SK-N-MC (cell line): ENCODE data around the gene SLC5A10.

ENCODE experiments used
- DNase-seq: peaks from one replicate; pipeline ENCODE4 v3.0.0-alpha.2; 2011; ENCODE audit warnings: low read depth, low spot score
- H3K27ac ChIP-seq: fragments of 200-600 bp; sonication (generic); 2 replicates; pipeline ENCODE4 v1.5.1; 2016; ENCODE audit warnings: mixed run types
- H3K36me3 ChIP-seq: fragments of 200-600 bp; sonication (generic); 2 replicates; pipeline ENCODE4 v1.6.1; 2017; ENCODE audit warnings: antibody characterized with exemption, low read length, mixed read lengths; ENCODE audit not compliant: insufficient read depth
- H3K4me3 ChIP-seq: fragments of 200-600 bp; sonication (generic); 2 replicates; pipeline ENCODE4 v1.5.1; 2016
- H3K9ac ChIP-seq: fragments of 200-600 bp; sonication (generic); 2 replicates; pipeline ENCODE4 v1.8.0; 2017; ENCODE audit warnings: mixed run types, mixed read lengths; ENCODE audit not compliant: insufficient read length
- H3K9me3 ChIP-seq: fragments of 200-600 bp; sonication (generic); 2 replicates; pipeline ENCODE4 v1.6.1; 2017; ENCODE audit warnings: low read depth, mild to moderate bottlenecking, antibody characterized with exemption, low read length, moderate library complexity, mixed read lengths
- EZH2 ChIP-seq: fragments of 200-600 bp; sonication (generic); IDR thresholded peaks from one replicate; pipeline ENCODE4 v1.6.1; 2017; ENCODE audit warnings: antibody characterized with exemption
- FOXP2 ChIP-seq: optimal IDR thresholded peaks from 2 replicates; pipeline ENCODE3; 2011; ENCODE audit warnings: mild to moderate bottlenecking, moderate library complexity; ENCODE audit not compliant: insufficient read depth; ENCODE audit errors: extremely low read length, control extremely low read depth
- POLR2AphosphoS5 ChIP-seq: IDR thresholded peaks from 2 replicates; pipeline ENCODE4 v1.6.1; 2012; ENCODE audit warnings: mild to moderate bottlenecking, low read depth, low read length, borderline replicate concordance

SLC5A10 gene

DNA sequence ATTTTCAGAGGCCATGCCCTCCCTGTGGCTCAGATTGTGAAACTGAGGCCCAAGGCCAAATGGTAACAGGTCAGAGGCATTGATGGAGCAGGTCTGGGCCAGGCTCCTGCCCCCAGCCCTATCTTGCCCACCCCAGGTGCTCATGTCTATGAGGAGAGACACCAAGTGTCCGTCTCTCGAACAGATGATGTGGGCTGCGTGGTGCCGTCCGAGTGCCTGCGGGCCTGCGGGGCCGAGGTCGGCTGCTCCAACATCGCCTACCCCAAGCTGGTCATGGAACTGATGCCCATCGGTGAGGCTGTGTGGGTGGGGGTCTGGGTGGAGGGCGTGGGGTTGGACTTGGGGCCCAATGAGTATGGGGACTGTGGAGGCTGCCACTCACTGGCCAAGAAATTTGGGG, 61.3 kb downstream of the SLC5A10 start:
- no peak for DNase-seq
- H3K9me3 ChIP-seq: no peaks in the 10 kb centered on the region
- H3K9ac ChIP-seq: no peak overlapping the region
- no peaks in the 10 kb centered on the region for H3K36me3 ChIP-seq
- TF ChIP-seq POLR2AphosphoS5 (no peak), EZH2 (no peak), FOXP2 (no peak)
- H3K4me3 ChIP-seq: no peak overlapping the region
- H3K27ac ChIP-seq: no peak overlapping the region

DNA sequence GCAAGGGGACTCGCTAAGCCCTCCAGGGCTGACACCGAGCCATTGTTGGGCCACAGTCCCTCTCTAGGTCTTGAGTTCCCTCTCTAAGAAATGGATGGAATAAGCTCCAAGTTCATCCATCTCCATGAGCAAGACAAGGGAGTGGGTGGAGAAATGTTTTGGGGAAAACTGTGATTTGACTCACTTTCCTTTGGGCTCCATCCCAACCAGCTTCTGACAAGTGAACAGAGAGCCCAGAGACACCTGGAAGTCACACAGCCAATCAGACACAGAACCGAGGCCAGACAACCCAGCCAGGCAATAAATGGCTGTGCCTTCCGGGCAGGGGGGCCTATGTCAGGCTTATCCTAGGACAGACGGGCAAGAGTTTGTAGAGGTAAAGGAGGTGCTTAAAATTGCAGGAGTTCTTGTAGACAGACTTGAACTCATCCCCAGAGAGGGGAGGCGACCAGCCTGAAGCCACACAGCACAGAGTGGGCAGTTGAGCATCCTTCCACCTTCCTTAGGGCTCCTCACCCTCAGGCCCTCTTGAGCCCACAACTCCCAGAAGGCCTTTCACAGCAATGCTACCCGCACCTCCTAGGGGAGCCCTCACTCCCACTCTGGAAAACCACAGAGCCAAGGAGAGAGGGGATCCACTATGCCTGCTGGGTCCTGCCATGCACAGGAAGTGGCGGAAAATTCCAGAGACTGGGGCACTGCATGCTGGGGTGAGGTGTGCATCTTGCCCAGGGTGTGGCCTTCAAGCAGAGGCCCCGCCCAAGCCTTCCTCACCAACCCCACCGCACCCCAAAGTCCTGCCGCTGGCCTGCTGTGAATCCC, 62.1 kb downstream of the SLC5A10 start:
- H3K9me3 ChIP-seq: no peaks in the 10 kb centered on the region
- TF ChIP-seq FOXP2: no peak
- no peak for TF ChIP-seq POLR2AphosphoS5
- no peak for TF ChIP-seq EZH2
- H3K4me3 ChIP-seq: no peak overlapping the region
- H3K36me3 ChIP-seq: no peaks in the 10 kb centered on the region
- H3K27ac ChIP-seq: no peak overlapping the region
- no peak overlapping the region for H3K9ac ChIP-seq
- no peak for DNase-seq

DNA sequence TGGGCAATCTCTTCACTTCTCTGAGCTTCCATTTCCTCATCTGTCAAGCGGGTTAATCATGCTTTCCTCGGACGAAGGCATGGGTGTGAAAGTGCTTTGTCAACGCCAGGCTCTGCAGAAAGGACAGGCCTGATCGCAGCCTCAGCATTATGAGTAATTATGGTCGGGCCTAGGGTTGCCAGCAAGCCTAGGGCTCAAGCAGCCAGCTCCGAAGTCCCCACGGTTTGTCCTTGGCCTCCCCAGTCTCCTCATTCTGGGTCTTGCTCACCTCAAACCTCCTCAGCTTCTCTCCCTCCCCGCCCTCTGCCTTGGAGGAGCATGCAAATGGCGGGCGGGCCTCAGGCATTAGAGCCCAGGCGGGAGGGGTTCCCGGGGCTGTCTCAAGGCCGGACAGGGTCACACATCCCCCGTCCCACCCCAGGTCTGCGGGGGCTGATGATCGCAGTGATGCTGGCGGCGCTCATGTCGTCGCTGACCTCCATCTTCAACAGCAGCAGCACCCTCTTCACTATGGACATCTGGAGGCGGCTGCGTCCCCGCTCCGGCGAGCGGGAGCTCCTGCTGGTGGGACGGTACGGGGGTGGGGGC, 62.8 kb downstream of the SLC5A10 start:
- H3K4me3 ChIP-seq: no peak overlapping the region
- TF ChIP-seq EZH2 (no peak), POLR2AphosphoS5 (no peak), FOXP2 (no peak)
- no peaks in the 10 kb centered on the region for H3K36me3 ChIP-seq
- no peaks in the 10 kb centered on the region for H3K9me3 ChIP-seq
- no peak overlapping the region for H3K27ac ChIP-seq
- DNase-seq: no peak
- no peak overlapping the region for H3K9ac ChIP-seq

DNA sequence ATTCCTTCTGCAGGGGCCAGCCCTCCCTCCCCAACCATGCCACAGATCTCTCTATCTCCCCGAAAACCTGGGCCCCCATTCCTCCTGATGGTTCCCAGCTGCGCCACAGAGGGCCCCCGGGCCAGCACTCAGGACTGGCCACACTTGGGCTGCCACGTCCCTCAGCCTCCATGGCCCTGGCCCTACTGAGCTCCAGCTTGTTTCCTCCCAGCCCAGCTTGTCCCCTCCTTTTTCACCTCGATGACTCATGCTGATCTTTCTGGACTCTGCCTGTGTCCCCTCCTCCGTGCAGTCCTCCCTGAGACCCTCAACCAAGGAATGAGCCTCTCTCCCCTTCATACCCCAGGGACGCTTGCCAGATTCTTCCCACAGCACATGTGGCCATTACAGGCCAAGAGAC, 63.5 kb downstream of the SLC5A10 start:
- no peak overlapping the region for H3K4me3 ChIP-seq
- H3K9ac ChIP-seq: no peak overlapping the region
- H3K36me3 ChIP-seq: no peaks in the 10 kb centered on the region
- H3K27ac ChIP-seq: no peak overlapping the region
- TF ChIP-seq EZH2 (no peak), POLR2AphosphoS5 (no peak), FOXP2 (no peak)
- no peaks in the 10 kb centered on the region for H3K9me3 ChIP-seq
- DNase-seq: no peak

DNA sequence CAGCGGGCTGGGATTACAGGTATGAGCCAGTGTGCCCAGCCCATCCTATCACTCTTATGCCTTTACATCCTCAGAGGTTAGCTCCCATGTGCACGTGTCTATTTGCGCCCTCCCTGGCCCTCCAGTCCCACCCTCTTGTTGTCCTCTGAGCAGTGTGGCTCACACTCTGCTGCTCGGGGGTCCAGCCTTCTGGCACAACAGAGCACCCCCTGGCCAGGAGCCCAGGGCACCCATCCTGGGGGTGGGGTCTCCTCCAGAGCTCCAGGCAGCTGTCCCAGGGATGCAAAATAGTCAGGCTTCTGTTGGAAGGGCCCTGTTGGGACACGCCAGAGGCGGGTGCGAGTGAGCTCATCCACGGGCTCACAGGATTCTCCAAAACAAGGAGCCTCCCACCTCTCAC, 64.3 kb downstream of the SLC5A10 start:
- TF ChIP-seq FOXP2 (no peak), EZH2 (no peak), POLR2AphosphoS5 (no peak)
- no peak for DNase-seq
- Histone ChIP-seq H3K9ac (no peak overlapping the region), H3K27ac (no peak overlapping the region), H3K4me3 (no peak overlapping the region), H3K36me3 (no peaks in the 10 kb centered on the region), H3K9me3 (no peaks in the 10 kb centered on the region)

DNA sequence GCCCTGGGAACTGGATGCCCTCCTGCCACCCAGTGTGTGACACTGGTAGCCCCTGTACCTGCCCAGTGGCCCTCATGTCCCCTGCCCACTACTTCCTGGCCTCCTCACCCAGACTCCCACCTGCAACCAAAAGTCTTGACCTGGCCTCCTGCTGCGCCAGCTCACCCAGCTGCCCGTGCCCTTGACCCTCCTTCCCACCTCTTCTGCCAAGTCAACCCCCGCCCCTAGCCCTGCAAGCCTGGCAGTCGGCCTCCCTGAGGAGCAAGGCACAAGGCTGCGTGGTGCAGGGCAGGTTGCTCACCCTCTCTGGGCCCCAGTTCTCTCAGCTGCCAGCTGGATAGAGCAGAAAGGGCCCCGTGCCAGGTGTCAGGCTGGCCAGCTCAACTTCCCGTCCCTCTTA, 64.9 kb downstream of the SLC5A10 start:
- DNase-seq: no peak
- H3K27ac ChIP-seq: no peak overlapping the region
- TF ChIP-seq POLR2AphosphoS5: no peak
- no peak for TF ChIP-seq EZH2
- no peak for TF ChIP-seq FOXP2
- H3K9ac ChIP-seq: no peak overlapping the region
- H3K36me3 ChIP-seq: no peaks in the 10 kb centered on the region
- H3K9me3 ChIP-seq: no peaks in the 10 kb centered on the region
- no peak overlapping the region for H3K4me3 ChIP-seq

DNA sequence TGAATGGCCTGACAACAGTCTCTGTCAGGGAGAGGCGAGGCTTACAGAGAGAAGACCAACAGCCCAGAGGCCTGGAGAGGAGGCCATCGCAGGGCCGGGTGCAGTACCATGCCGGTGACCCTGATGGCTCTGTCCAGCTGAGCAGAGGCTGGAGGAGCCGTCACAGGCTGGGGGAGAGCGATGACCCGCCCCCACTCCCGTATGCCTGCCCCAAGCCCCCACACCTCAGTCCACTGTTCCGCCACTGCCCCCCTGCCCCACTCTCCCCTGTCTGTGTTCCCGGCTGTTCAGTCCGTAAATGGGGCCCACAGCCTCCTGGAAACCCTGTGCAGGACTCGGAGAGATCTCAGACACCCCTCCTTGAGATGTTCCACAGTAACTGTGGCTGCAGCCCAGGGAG, 65.4 kb downstream of the SLC5A10 start:
- no peaks in the 10 kb centered on the region for H3K36me3 ChIP-seq
- no peak overlapping the region for H3K9ac ChIP-seq
- H3K9me3 ChIP-seq: no peaks in the 10 kb centered on the region
- H3K4me3 ChIP-seq: no peak overlapping the region
- no peak for DNase-seq
- TF ChIP-seq EZH2 (no peak), FOXP2 (no peak), POLR2AphosphoS5 (no peak)
- no peak overlapping the region for H3K27ac ChIP-seq

DNA sequence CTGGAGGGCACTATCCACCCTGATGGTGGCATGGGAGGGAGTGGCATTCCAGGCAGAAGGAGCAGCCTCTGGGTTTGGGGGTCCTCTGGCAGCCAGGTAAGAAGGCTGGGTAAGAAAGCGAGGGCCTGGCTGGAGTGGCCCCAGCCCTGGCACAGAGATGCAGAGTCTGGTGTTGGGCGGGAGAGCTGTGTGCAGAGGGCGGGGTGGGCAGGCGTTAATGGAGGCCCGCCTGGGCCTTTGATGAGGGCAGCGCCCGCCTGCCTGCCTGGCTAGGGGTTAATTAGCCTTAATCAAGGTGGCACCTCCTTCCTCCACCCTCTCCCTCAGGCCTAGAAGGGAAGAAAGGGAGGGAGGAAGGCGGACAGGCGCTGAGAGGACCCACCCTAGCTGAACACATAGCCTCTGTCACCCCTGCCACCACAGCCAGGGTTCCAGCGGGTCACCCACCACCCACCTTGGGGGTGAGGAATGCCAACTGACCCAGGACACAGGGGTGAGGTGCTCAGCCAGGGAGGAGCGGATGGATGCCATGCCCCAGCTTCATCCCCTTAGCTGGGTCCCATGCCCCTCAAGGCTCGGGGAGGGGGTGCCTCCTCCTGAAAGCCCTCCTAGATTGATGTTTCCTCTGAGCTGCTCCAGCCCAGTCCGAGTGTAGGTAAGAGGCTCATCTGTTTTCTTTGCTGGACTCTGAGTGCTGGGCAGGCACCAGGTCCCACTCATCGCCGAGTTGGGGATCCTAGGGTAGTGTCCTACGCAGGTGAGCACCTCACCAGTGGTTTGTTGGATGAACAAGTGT, 66.0 kb downstream of the SLC5A10 start:
- no peaks in the 10 kb centered on the region for H3K9me3 ChIP-seq
- H3K36me3 ChIP-seq: no peaks in the 10 kb centered on the region
- H3K9ac ChIP-seq: no peak overlapping the region
- no peak overlapping the region for H3K4me3 ChIP-seq
- TF ChIP-seq EZH2: no peak
- no peak for TF ChIP-seq FOXP2
- TF ChIP-seq POLR2AphosphoS5: no peak
- H3K27ac ChIP-seq: no peak overlapping the region
- no peak for DNase-seq
